Measurements from ENCODE around the gene MXRA8. TPM values are rescaled to one million over a fixed set of nuclear protein-coding genes. Genes with fewer than 3 reads are reported as not detected.

MXRA8 gene
- total and polyA plus RNA-seq, 2 donors (not counting 3 experiments of a cell fraction or from before 2014, with no cell fraction given): 0.82 to 1.9 TPM

GRCh38 chr1:1399187-1399871 lies 41.0 kb upstream of the MXRA8 start, which contains the start of gene CCNL2:
Gene CCNL2, minus strand, starts transcription at chr1:1399335. Its CDS starts 29 bp downstream, at chr1:1399306.
- H3K4me1 ChIP-seq (ENCODE audit: control insufficient read depth, extremely low read depth, insufficient read depth, low read length): peaks cover 22% of the 10 kb centered on the region
- dilution Hi-C loops (cut with MboI; ENCODE audit: extremely low pct_ligation_motif_present, low sequenced_read_pairs): no loop called here
- peak within 1 kb of the TSS; percentile 54 for H3K27ac ChIP-seq (ENCODE audit: insufficient read depth, low read depth, low read length)
- H3K9me3 ChIP-seq (replicated peaks; ENCODE audit: control insufficient read depth, insufficient read depth, low read length): no peaks in the 10 kb centered on the region
- H3K9me1 ChIP-seq (replicated peaks; ENCODE audit: control insufficient read depth, extremely low read depth, insufficient read depth, low read length): no peaks in the 10 kb centered on the region
- peak within 1 kb of the TSS; percentile 89 for H2AFZ ChIP-seq (ENCODE audit: low read depth, low read length)
- peaks cover 54% of the 10 kb centered on the region for H3K79me2 ChIP-seq (ENCODE audit: control insufficient read depth, insufficient read depth, low read length)
- H3K4me2 ChIP-seq (ENCODE audit: insufficient read depth, low read length): peak within 1 kb of the TSS; percentile 90
- H3K27me3 ChIP-seq (ENCODE audit: control insufficient read depth in 2 of 2, insufficient read depth in 2 of 2, low read length in 2 of 2): no peaks in the 10 kb centered on the region
- H3K4me3 ChIP-seq (replicated peaks in 1 of 3; ENCODE audit: insufficient read depth in 1 of 3, low read depth in 1 of 3, low read length in 3 of 3): peak within 1 kb of the TSS; percentile 80 to 92 (median 90)
- CTCF ChIA-PET: interaction anchor here (0.8 to 3.4 kb wide), 11 partner anchors 14 to 106 kb away, joined by 3 to 31 read pairs (median 4); partner anchors contain the start of gene AURKAIP1
- H3K9ac ChIP-seq (replicated peaks; ENCODE audit: extremely low read depth, insufficient read depth, low read length): peak within 1 kb of the TSS; percentile 82
- peaks cover 10 to 28% of the 10 kb centered on the region in 2 experiments for H3K36me3 ChIP-seq (ENCODE audit: control insufficient read depth in 2 of 2, extremely low read depth in 1 of 2, insufficient read depth in 2 of 2, low read length in 2 of 2)
- no TSS peak for BruUV-seq (replicated peaks)
- H4K20me1 ChIP-seq (replicated peaks; ENCODE audit: control insufficient read depth, extremely low read depth, insufficient read depth, low read length): no peaks in the 10 kb centered on the region
- FAIRE-seq: peak; percentile 98
- intact Hi-C loops (cut with micrococcal nuclease): loop anchor here (1.0 kb wide), 4 partner anchors 8 to 72 kb away; partner anchors contain the start of genes ATAD3B, AURKAIP1 and MRPL20
- peak; percentile 99 for DNase-seq (ENCODE audit: low read depth, low spot score)
- POLR2A ChIA-PET: interaction anchor here (0.8 to 1.5 kb wide), 2 partner anchors 8 to 24 kb away, joined by 4 to 6 read pairs; partner anchors contain the start of genes AURKAIP1 and MRPL20
- TF ChIP-seq CTCF (IDR thresholded peaks at IDR 0.05; ENCODE audit: extremely low read depth in 1 of 2, insufficient read depth in 1 of 2, low read depth in 1 of 2, low read length in 2 of 2): peak; percentile 63 to 78
- no peak for TF ChIP-seq GATA2 (IDR thresholded peaks at IDR 0.05; ENCODE audit: insufficient read depth, insufficient read length, low read depth, low read length)
- TF ChIP-seq MAX (IDR thresholded peaks at IDR 0.05; ENCODE audit: insufficient read depth, insufficient read length): no peak
- TF ChIP-seq JUN (IDR thresholded peaks at IDR 0.05; ENCODE audit: borderline replicate concordance, insufficient read depth, insufficient read length, low read depth): no peak
- TF ChIP-seq POLR2AphosphoS5 (IDR thresholded peaks at IDR 0.05; ENCODE audit: insufficient read depth, low read depth, low read length): peak; percentile 87
- TF ChIP-seq FOS (IDR thresholded peaks at IDR 0.05; ENCODE audit: borderline replicate concordance, insufficient read depth, low read length): no peak
- TF ChIP-seq POLR2A (IDR thresholded peaks at IDR 0.05; ENCODE audit: low read depth, low read length): peak; percentile 58
- TF ChIP-seq MYC (IDR thresholded peaks at IDR 0.05; ENCODE audit: low read depth, low read length): no peak
- TF ChIP-seq EZH2 (IDR thresholded peaks at IDR 0.05; ENCODE audit: borderline replicate concordance, low read depth, low read length, severe bottlenecking): no peak

Data from endothelial cell of umbilical vein (primary cell).